ENCODE results near the gene GJC2. TPM values are rescaled to one million over a fixed set of nuclear protein-coding genes. Genes with fewer than 3 reads are reported as not detected.
A peak's percentile ranks its signal among the peaks of the same experiment; 100 is the strongest.

Gene GJC2
- total RNA-seq, 1 experiment from 2014 or later, result 1.2 TPM

DNA sequence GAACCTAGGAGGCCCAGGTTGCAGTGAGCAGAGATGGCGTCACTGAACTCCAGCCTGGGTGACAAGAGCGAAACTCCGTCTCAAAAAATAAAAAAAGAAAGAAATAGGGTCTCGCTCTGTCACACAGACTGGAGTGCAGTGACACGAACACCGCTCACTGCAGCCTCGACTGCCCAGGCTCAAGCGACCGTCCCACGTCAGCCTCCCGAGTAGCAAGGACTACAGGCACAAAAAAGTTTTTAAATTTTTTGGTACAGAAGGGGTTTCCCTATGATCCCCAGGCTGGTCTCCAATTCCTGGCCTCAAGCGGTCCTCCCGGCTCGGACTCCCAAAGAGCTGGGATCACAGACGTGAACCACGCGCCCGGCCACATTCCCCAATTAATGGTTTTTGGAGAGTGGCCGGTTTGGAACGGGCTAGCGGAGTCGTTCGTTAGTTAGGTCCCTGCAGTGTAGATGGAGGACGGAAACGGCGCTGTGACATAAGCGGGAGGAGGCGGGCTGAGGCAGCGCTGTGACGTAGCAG lies 10.3 kb upstream of the GJC2 start:
- H3K36me3 Mint-ChIP-seq (ENCODE audit: insufficient read depth, unreplicated experiment), result peaks cover 45% of the 10 kb centered on the region
- CTCF ChIA-PET, result no interaction called here
- H3K4me3 Mint-ChIP-seq (ENCODE audit: low read depth, unreplicated experiment), result peak overlapping the region; percentile 84
- H3K4me1 Mint-ChIP-seq (ENCODE audit: low read depth, unreplicated experiment), result peaks cover 20% of the 10 kb centered on the region
- H3K27me3 Mint-ChIP-seq (ENCODE audit: unreplicated experiment), result no peaks in the 10 kb centered on the region
- intact Hi-C loops (cut with micrococcal nuclease; ENCODE audit: unreplicated experiment), result loop anchor here (10.0 kb wide), 1 partner anchor 255 kb away; no protein-coding TSS in a partner anchor
- peak overlapping the region; percentile 94 for H3K27ac Mint-ChIP-seq (ENCODE audit: unreplicated experiment)
- no peaks in the 10 kb centered on the region for H3K9me3 Mint-ChIP-seq (ENCODE audit: low read depth, unreplicated experiment)
- no peak for DNase-seq
- TSS peak; percentile 84 for BruUV-seq (replicated peaks)
- TF ChIP-seq, protein P1, sequence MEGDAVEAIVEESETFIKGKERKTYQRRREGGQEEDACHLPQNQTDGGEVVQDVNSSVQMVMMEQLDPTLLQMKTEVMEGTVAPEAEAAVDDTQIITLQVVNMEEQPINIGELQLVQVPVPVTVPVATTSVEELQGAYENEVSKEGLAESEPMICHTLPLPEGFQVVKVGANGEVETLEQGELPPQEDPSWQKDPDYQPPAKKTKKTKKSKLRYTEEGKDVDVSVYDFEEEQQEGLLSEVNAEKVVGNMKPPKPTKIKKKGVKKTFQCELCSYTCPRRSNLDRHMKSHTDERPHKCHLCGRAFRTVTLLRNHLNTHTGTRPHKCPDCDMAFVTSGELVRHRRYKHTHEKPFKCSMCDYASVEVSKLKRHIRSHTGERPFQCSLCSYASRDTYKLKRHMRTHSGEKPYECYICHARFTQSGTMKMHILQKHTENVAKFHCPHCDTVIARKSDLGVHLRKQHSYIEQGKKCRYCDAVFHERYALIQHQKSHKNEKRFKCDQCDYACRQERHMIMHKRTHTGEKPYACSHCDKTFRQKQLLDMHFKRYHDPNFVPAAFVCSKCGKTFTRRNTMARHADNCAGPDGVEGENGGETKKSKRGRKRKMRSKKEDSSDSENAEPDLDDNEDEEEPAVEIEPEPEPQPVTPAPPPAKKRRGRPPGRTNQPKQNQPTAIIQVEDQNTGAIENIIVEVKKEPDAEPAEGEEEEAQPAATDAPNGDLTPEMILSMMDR (IDR thresholded peaks at IDR 0.05; ENCODE audit: unreplicated experiment), result no peak

GRCh38 chr1:228139931-228140723 lies 9.6 kb upstream of the GJC2 start, which contains the start of gene GUK1:
Gene GUK1 (plus strand): TSS chr1:228140279. CDS start chr1:228140303, 24 bp downstream.
- H3K27me3 Mint-ChIP-seq (ENCODE audit: unreplicated experiment), result no peaks in the 10 kb centered on the region
- TSS peak; percentile 70 for BruUV-seq (replicated peaks)
- H3K36me3 Mint-ChIP-seq (ENCODE audit: insufficient read depth, unreplicated experiment), result peaks cover 45% of the 10 kb centered on the region
- TF ChIP-seq, protein P1 (IDR thresholded peaks at IDR 0.05; ENCODE audit: unreplicated experiment), result no peak
- peaks cover 20% of the 10 kb centered on the region for H3K4me1 Mint-ChIP-seq (ENCODE audit: low read depth, unreplicated experiment)
- H3K4me3 Mint-ChIP-seq (ENCODE audit: low read depth, unreplicated experiment), result peak within 1 kb of the TSS; percentile 84
- peak; percentile 100 for DNase-seq
- no peaks in the 10 kb centered on the region for H3K9me3 Mint-ChIP-seq (ENCODE audit: low read depth, unreplicated experiment)
- intact Hi-C loops (cut with micrococcal nuclease; ENCODE audit: unreplicated experiment), result loop anchor here (10.0 kb wide), 1 partner anchor 255 kb away; no protein-coding TSS in a partner anchor
- H3K27ac Mint-ChIP-seq (ENCODE audit: unreplicated experiment), result peak within 1 kb of the TSS; percentile 94
- CTCF ChIA-PET, result interaction anchor here (0.8 to 1.0 kb wide), 2 partner anchors 27 to 253 kb away, joined by 3 to 4 read pairs; no protein-coding TSS in a partner anchor

GRCh38 chr1:228140724-228141225 lies 9.0 kb upstream of the GJC2 start:
- Mint-ChIP-seq H3K27ac (ENCODE audit: unreplicated experiment) (peak overlapping the region; percentile 81), H3K4me1 (ENCODE audit: low read depth, unreplicated experiment) (peaks cover 20% of the 10 kb centered on the region), H3K9me3 (ENCODE audit: low read depth, unreplicated experiment) (no peaks in the 10 kb centered on the region), H3K27me3 (ENCODE audit: unreplicated experiment) (no peaks in the 10 kb centered on the region), H3K4me3 (ENCODE audit: low read depth, unreplicated experiment) (peak overlapping the region; percentile 84), H3K36me3 (ENCODE audit: insufficient read depth, unreplicated experiment) (peaks cover 45% of the 10 kb centered on the region)
- intact Hi-C loops (cut with micrococcal nuclease; ENCODE audit: unreplicated experiment), result no loop called here
- TF ChIP-seq, protein P1 (IDR thresholded peaks at IDR 0.05; ENCODE audit: unreplicated experiment), result no peak
- CTCF ChIA-PET, result interaction anchor here (0.8 to 1.0 kb wide), 2 partner anchors 26 to 252 kb away, joined by 3 to 4 read pairs; no protein-coding TSS in a partner anchor
- no peak for DNase-seq
- TSS peak; percentile 19 for BruUV-seq (replicated peaks)

DNA sequence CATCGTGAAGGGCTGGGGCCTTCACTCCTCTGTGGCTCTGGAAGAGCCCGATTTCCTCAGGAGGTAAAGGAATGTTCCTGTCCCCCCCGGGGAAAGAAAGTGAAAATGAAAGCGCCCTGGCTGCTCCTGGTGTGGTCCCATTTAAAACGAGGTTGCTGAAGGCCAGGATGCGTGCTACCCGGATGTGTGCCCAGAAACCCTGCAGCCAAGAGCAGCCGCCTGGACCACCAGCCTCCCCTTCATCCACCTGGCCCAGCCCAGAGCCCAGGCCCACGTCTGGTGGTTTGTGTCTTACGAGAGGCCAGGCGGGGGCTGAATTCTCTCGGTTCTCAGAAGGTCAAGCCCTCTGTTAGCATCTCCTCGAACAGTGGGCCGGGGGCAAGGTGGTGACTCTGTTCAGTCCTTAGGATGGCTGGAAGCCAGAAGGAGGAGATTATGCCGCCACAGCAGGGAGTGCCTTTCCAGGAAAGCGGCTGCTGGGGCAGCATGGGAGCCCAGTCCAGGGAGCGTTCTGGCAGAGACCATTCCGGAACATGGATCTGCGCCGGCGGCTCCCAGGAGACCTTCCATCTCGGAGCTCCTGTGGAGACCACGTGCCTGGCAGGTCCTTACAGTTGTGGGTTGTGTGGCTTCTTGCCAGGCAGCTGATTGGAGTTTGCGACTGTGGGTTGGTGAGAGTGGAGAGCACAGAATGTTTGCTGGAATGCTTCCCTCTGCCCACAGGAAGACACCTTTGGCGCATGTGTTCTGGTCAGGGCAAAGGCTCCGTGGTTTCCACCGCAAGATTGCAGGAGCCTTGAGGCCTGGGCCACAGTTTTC lies 8.3 kb upstream of the GJC2 start:
- intact Hi-C loops (cut with micrococcal nuclease; ENCODE audit: unreplicated experiment), result no loop called here
- Mint-ChIP-seq H3K27me3 (ENCODE audit: unreplicated experiment) (no peaks in the 10 kb centered on the region), H3K36me3 (ENCODE audit: insufficient read depth, unreplicated experiment) (peaks cover 45% of the 10 kb centered on the region), H3K4me3 (ENCODE audit: low read depth, unreplicated experiment) (peak overlapping the region; percentile 84), H3K27ac (ENCODE audit: unreplicated experiment) (peak overlapping the region; percentile 81), H3K4me1 (ENCODE audit: low read depth, unreplicated experiment) (peaks cover 20% of the 10 kb centered on the region), H3K9me3 (ENCODE audit: low read depth, unreplicated experiment) (no peaks in the 10 kb centered on the region)
- peak; percentile 45 for DNase-seq
- TF ChIP-seq, protein P1 (IDR thresholded peaks at IDR 0.05; ENCODE audit: unreplicated experiment), result no peak
- BruUV-seq (replicated peaks), result no TSS peak
- CTCF ChIA-PET, result interaction anchor here (0.8 to 2.1 kb wide), 3 partner anchors 10 to 24 kb away, joined by 3 to 5 read pairs (median 4); partner anchors contain the start of gene IBA57
